Skin of body (tissue), 2 donors: ENCODE data around the gene KIF13A. TPM values are rescaled to one million over a fixed set of nuclear protein-coding genes. Genes with fewer than 3 reads are reported as not detected.
"Not testable (repeated sequence)": the region's sequence is repeated elsewhere in the genome, so short reads cannot be mapped to it uniquely, and the experiment has no call there.

Source experiments
- DNase-seq: peaks from one replicate; lab custom pipeline; 2025; lab: John Stamatoyannopoulos, UW
- total RNA-seq: library from RNA; depleted of rRNA; stranded (reverse); fragments of >200 nt; gene quantifications from one replicate; pipeline ENCODE4 v1.2.3, GENCODE V29; 2014

KIF13A gene
- total RNA-seq = 46.1 TPM

DNA sequence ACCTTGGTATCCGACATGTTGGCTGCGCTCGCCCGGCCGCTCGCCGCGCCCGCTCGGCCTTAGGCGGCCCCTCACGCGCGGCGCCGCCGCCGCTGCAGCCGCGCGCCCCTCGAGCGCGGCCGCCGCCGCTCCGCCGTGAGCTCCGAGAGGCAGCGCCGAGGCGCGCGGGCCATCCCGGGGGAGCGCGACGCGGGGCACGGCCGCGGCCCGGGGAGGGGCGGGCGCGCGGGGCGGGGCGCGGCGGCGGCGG lies at the start of gene KIF13A:
KIF13A (minus strand) TSS at position 189 of the 250 bp plus-strand sequence; CDS start at position 17, 172 bp downstream.
- no peak for DNase-seq

DNA sequence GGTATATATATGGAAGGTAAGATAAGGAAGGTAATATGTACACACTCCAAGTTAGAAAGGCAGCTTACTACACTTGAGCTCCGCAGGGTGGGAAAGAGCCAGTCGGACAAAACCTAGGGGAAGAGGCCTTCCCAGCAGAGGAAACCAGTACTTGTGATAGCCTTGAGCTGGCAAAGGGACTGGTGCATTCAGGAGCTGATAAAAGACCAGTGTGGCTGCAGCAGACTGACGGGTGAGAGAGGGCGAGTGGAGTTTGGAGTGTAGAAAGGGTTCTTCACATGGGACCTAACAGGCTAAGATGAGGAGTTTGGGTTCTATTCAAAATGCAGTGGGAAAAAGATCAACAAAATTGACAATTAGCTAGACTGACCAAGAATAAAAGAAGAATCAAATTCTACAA lies 49.3 kb upstream of the KIF13A start:
- DNase-seq = no peak

DNA sequence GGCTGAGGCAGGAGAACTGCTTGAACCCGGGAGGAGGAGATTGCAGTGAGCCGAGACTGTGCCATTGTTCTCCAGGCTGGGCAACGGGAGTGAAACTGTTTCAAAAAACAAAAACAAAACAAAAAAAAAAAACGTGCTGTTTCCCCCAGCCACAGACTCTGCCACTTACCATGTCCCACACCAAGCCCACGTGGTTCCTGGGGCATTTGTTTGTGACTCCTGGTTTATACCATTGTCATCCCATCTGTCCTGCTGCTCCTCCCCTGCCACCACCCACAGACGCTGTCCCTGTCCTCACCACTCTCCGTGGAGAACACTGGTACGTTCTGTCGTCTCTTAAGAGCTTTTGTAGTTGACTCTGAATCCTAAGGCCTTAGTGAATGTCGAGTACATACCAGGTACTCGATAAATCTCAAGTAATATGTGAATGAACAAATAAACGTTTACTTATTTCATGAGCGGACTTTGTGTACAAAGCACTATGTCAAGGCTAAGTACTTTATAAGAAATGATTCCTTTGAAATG lies 48.0 kb upstream of the KIF13A start:
- no peak for DNase-seq

GRCh38 chr6:18034798-18035202 lies 47.4 kb upstream of the KIF13A start:
- no peak for DNase-seq

GRCh38 chr6:18031680-18032256 lies 44.3 kb upstream of the KIF13A start:
- DNase-seq = no peak

DNA sequence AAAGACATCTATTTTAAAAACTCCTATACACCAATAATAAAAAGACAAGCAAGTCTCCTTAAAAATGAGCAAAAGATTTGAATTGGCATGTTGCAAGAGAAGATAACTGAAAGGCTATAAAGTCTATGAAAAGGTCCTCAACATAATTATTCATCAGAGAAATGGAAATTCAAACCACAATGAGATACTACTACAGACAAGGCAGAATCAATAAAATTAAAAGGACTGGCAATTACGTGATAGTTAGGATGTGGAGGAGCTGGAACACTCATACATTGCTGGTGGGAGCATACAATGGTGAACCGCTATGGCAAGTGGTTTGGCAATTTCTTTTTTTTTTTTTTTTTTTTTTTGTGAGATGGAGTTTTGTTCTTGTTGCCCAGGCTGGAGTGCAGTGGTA lies 43.8 kb upstream of the KIF13A start:
- DNase-seq = no peak

DNA sequence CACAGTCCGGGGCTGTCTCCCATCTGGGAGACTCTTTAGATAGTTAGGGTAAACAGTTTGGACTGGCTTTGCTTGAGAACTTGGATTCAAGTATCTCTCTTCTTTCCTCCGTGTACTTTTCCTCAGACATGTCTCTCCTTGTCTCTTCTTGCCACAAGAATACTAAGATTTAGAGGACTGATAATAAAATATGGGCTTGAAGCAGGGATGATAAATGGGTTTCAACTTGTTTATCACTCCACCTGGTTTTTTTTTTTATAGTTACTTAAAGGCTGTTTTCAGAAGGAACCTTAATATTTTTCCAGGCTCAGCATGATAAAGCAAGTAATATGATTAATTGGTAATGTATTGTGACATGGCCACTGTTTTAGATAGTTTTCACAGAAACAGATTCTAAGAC lies 40.9 kb upstream of the KIF13A start:
- DNase-seq = no peak

DNA sequence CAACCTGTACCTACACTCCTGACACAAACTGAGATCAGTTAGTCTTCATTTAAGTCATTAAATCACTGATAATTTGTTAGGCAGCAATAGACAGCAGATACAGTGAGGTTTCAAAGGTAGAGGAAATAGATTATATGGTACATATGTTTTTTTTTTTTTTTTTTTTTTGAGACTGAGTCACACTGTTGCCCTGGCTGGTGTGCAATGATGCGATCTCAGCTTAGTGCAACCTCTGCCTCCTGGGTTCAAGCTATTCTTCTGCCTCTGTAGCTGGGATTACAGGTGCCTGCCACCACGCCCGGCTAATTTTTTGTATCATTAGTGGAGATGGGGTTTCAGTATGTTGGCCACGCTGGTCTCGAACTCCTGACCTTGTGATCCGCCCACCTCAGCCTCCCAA lies 38.2 kb upstream of the KIF13A start:
- DNase-seq = no peak

DNA sequence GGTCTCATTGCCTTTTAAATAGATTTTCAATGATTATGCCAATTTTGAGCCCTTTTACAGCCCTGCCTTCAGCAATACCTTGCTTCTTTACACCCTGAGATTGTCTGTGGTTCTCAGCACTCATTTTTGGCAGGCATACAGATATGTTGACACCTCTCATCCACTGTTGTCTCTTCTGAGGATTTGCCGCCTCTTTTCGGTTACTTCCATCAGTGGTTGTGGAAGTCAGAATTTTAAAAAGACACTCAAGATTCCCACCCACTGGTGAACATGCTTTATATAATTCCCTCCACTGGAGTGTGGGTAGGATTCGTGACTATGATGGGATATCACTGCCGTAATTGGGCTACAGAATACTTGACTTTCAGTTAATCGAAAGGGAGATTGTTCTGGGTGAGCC lies 37.4 kb upstream of the KIF13A start:
- DNase-seq = no peak

DNA sequence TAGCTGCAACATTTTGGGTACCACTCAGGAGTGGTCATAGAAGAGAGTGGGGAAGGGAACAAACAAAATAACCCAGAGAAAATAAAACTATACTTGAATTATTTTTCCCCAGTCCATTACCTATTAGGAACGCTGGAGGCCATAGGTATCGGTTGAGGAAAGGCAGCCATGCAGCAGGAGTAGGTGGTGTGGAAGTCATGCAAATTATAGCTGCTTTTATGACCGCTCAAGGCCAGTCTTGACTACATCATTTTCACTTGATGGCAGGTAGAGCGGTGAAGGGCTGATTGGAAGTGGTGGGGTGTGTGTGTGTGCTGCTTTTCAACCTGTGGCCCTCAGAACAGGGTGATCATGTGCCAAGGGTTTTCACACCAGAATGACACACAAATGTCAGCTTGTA lies 36.5 kb upstream of the KIF13A start:
- no peak for DNase-seq

DNA sequence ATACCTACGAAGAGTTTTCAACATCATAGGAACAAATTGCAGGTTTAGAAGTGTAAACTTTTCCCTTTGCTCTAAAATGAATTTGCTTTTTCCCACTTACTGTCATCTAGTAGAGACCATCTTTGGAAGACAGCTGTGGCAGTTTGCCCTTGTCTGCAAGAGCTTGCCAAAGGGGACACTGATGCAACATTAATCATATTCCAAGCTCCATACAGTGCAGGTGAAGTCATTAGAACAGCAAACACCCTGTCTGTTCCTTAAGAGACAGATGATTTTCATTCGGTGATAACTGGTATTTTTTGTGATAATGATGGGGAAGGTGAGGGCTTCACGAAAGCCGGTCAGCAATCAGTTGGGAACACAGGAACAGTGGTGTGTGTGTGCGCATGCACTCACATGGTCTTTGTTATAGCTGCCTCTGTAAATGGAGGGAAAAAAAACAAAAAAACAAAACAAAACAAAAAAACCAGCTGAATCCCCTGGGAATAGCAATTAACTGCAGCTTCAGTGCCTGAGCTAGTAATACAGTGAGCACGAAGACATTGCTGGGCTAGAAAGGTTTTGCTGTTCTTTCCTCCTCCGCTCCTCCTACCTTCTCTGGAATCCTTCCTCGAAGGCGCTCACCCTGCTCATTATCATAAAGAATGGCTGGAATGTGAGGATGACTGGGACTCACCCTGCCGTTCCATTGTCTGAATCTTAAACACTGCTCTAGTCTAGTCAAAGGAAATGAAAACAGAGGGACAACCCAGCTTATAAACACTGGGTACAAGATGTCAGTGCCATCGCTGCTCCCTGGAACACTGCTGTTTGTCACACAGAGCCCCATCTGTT lies 35.2 kb upstream of the KIF13A start:
- DNase-seq = no peak

GRCh38 chr6:18021166-18021850 lies 33.9 kb upstream of the KIF13A start:
- no peak for DNase-seq

DNA sequence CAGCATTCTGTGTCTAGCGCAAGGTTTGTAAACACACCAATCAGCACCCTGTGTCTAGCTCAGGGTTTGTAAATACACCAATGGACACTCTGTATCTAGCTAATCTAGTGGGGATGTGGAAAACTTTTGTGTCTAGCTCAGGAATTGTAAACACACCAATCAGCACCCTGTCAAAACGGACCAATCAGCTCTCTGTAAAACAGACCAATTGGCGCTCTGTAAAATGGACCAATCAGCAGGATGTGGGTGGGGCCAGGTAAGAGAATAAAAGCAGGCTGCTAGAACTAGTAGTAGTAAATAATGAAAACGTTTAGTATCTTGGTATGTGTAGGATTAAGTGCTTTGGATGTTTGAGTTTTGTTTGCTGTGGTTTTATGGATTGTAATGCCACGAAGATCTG lies 33.1 kb upstream of the KIF13A start:
- not testable (repeated sequence) for DNase-seq

DNA sequence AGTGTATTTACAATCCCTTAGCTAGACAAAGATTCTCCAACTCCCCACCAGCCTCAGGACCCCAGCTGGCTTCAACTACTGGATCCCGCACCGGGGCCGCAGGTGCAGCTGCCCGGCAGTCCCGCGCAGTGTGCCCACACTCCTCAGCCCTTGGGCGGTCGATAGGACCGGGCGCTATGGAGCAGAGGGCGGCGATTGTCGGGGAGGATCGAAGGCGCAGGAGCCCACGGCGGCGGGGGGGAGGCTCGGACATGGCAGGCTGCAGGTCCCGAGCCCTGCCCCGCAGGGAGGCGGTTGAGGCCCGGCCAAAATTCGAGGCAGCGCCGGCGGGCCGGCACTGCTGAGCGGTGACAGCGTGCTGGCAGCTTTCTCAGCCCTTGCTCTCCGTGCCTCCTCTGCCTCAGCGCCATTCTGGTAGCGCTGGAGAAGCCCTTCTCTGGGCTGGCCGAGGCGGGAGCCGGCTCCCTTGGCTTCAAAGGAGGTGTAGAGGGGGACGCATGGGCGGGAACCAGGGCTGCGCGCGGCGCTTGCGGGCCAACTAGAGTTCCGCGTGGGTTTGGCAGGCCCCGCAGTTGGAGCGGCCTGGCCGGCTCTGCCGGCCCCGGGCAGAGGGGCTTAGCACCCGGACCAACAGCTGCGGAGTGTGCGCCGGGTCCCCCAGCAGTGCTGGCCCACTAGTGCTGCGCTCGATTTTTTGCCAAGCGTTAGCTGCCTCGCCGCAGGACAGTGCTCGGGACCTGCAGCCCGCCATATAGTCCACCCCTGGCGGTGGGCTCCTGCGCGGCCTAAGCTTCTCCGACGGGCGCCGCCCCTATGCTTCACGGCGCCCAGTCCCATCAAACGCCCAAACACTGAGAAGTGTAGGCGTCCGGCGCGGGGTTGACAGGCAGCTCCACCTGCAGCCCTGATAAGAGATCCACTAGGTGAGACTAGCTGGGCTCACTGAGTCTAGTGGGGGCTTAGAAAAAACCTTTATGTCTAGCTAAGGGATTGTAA lies 32.4 kb upstream of the KIF13A start:
- no peak for DNase-seq

GRCh38 chr6:18019133-18019532 lies 31.7 kb upstream of the KIF13A start:
- not testable (repeated sequence) for DNase-seq

GRCh38 chr6:18016698-18017097 lies 29.3 kb upstream of the KIF13A start:
- no peak for DNase-seq

DNA sequence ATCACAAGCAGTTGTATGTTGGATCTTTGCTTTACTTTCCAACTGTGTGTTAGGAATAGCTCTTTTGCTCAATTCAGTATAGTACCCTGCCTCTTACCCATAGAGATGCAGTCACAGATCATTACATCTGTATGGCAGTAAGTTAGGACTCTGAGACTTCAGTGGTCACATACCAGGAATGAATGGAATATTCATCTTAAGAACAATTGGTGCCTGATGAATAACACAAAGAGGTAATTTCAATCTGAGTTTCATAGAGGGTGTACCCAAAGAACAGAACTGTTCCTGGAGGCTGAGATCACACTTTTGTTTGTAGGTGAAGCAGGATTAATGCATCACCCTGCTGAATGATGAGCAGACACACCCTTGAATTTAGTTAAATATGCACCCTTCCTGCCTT lies 28.7 kb upstream of the KIF13A start:
- no peak for DNase-seq

DNA sequence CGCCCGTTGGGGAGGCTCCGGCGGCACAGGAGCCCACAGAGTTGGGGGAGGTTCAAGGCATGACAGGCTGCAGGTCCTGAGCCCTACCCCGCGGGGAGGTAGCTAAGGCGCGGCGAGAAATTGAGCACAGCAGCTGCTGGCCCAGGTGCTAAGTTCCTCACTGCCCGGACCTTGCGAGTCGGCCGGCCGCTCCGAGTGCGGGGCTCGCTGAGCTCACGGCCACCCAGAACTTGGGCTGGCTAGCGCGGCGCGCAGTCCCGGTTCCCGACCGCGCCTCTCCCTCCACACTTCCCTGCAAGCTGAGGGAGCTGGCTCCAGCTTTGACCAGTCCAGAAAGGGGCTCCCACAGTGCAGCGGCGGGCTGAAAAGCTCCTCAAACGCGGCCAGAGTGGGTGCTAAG lies 23.9 kb upstream of the KIF13A start:
- no peak for DNase-seq

- not testable (repeated sequence) for DNase-seq
Observed at GRCh38 chr6:18010540-18010939, 23.1 kb upstream of the KIF13A start.

DNA sequence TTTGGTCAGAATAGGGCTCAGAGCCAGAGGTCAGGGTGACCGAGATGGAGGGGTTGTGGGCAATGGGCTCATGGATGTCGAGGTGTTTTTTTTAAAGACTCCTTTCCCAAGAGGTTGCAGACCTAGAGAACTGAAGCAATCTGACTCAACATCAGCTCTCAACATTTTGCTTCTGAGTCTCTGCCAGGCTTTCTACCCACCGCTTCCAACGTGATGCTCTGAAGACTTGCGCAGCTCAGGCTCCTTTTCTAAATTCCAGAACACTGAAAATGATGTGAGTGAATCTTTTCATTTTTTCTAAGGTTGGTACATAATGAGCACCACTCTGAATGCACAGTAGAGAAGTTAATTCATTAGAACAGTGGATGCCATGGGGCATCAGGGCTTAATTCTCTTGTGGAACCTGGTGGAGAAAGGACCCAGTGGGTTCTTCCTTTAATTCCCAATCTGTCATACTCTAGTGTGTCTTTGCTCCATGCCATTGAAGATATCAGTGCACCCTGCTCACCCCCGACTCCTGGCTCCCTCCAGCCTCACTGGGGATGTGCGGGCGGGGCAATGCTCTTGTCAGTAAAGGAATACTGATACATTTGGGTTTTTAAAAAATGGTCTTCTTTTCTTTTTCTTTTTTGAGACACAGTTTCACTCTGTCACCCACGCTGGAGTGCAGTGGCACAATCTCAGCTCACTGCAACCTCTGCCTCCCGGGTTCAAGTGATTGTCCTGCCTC lies 17.0 kb upstream of the KIF13A start:
- no peak for DNase-seq

DNA sequence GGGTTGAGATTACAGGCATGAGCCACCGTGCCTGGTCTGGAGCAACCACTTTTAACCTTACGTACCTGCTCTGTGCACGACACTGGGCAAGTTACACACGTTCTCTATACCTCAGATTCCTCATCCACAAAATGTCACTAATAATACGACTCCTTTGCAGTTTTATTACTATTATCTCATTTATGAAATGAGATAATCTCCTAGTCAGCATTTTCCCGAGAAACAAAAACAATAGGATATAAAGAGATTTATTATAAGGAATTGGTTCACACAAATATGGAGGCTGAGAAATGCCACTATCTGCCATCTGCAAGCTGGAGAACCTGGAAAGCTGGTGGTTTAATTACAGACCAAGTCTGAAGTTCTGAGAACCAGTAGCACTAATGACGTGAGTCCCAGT lies 12.0 kb upstream of the KIF13A start:
- no peak for DNase-seq
